Right lobe of liver (tissue), 6 donors: Measurements from ENCODE around the gene TEX13D. TPM values are rescaled to one million over a fixed set of nuclear protein-coding genes. Genes with fewer than 3 reads are reported as not detected.

Experiments used
- ATAC-seq, 4 donors: fragments of 200-7000 bp; cut with Tn5 transposase; one replicate each; pipeline ENCODE4 v1.9.1; 2020; ENCODE audit warnings: mild to moderate bottlenecking in 4 of 4, moderate library complexity in 4 of 4
- DNase-seq, 3 donors: peaks; one replicate each; pipeline ENCODE4 v3.0.0-alpha.2; 2020
- H3K27ac ChIP-seq, 3 donors: fragments of 200-600 bp; one replicate each; pipeline ENCODE4 v1.8.0; 2022
- H3K27me3 ChIP-seq, 2 donors: fragments of 200-600 bp; one replicate each; pipeline ENCODE4 v1.8.0; 2022
- H3K36me3 ChIP-seq, 4 donors: fragments of 200-600 bp; sonication (generic) in 1 of 4; one replicate each; pipeline versions ENCODE4 v1.5.1 to v1.8.0; 2017 to 2022; ENCODE audit warnings: control low read depth in 1 of 4
- H3K4me1 ChIP-seq, 4 donors: fragments of 200-600 bp; sonication (generic) in 1 of 4; one replicate each; pipeline versions ENCODE4 v1.5.1 to v1.8.0; 2017 to 2022; ENCODE audit warnings: control low read depth in 1 of 4
- H3K4me3 ChIP-seq, 3 donors: fragments of 200-600 bp; one replicate each; pipeline ENCODE4 v1.8.0; 2022
- H3K9me3 ChIP-seq, 4 donors: fragments of 200-600 bp; sonication (generic) in 1 of 4; one replicate each; pipeline versions ENCODE4 v1.5.1 to v1.8.0; 2017 to 2022; ENCODE audit warnings: control low read depth in 1 of 4
- POLR2A ChIP-seq: fragments of 450-650 bp; IDR thresholded peaks from one replicate; pipeline ENCODE4 v1.6.1; 2017; ENCODE audit warnings: antibody characterized with exemption, mild to moderate bottlenecking
- WGBS: methylation state at CpG from one replicate; pipeline ENCODE4 v1.1.6; 2018; ENCODE audit warnings: low coverage, low lambda C conversion rate; ENCODE audit not compliant: insufficient coverage; ENCODE audit errors: missing lambda C conversion rate; 5-methylcytosine and 5-hydroxymethylcytosine counted together
- intact Hi-C, 2 donors: fragments of 100-400 bp; cut with DNase I; formaldehyde crosslinking; loops; one replicate each; pipeline versions ENCODE4 v1.11.2 to v1.14.1; 2022
- total RNA-seq, 6 experiments: library from RNA; depleted of rRNA in 2 of 6; stranded (reverse); fragments of >200 nt in 2 of 6; fragmentation: NEBNext Ultra II Directional in 3 of 6; extraction: Animal tissue kit (Norgen Biotek cat#: 25700) in 3 of 6; gene quantifications; one replicate each; pipeline versions ENCODE4 v1.1.0 to v1.2.4, GENCODE V29; 2016 to 2023
- TF ChIP-seq, protein P1 (sequence below), 4 donors: fragments of 200-600 bp in 3 of 4; fragments of 450-650 bp in 1 of 4; IDR thresholded peaks; one replicate each; pipeline versions ENCODE4 v1.5.1 to v1.8.0; 2016 to 2022; ENCODE audit warnings: antibody characterized with exemption in 4 of 4, mild to moderate bottlenecking in 2 of 4
- donor health status: DM: no; HTN: yes; CAD: no.
- donor health status: DM: no; HTN: no; CAD: no.
- donor health status: DM: no; HTN: no; CAD: no.
- donor health status: DM: no; HTN: yes; CAD: no.
- donor health status: DM: no; HTN: yes; CAD: no.

TEX13D gene
- total RNA-seq, 6 experiments from 2014 or later, result not detected

DNA sequence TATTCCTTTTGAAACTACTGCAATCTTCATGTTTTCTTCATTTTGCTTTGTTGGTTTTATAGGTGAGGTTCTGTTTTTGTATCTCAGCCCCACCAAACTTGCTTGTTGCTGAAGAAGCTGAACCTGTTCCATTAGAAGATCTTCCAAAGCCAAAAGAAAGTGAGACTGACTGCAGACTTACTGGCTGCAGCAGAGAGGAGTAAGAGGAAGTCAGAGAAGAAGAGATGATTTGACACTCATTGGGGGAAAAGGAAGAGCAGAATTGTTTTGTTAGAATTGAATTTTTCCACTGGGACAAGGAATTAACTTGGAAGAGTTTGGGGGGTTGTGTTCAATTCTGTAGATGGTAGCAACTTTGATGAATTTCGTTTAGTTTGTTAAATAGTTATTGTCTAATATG, 3.1 kb downstream of the TEX13D start:
- no peak overlapping the region for H3K4me3 ChIP-seq
- no peak for TF ChIP-seq POLR2A
- TF ChIP-seq, protein P1, sequence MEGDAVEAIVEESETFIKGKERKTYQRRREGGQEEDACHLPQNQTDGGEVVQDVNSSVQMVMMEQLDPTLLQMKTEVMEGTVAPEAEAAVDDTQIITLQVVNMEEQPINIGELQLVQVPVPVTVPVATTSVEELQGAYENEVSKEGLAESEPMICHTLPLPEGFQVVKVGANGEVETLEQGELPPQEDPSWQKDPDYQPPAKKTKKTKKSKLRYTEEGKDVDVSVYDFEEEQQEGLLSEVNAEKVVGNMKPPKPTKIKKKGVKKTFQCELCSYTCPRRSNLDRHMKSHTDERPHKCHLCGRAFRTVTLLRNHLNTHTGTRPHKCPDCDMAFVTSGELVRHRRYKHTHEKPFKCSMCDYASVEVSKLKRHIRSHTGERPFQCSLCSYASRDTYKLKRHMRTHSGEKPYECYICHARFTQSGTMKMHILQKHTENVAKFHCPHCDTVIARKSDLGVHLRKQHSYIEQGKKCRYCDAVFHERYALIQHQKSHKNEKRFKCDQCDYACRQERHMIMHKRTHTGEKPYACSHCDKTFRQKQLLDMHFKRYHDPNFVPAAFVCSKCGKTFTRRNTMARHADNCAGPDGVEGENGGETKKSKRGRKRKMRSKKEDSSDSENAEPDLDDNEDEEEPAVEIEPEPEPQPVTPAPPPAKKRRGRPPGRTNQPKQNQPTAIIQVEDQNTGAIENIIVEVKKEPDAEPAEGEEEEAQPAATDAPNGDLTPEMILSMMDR (IDR thresholded peaks at IDR 0.05), result no peak
- no peaks in the 10 kb centered on the region for H3K27me3 ChIP-seq
- H3K27ac ChIP-seq, result no peak overlapping the region
- ATAC-seq, result no peak
- no peaks in the 10 kb centered on the region for H3K36me3 ChIP-seq
- WGBS, result 17% methylated on average over 1 of the region's 1 CpG
- no peak for DNase-seq
- intact Hi-C loops, result no loop called here
- no peaks in the 10 kb centered on the region for H3K4me1 ChIP-seq
- no peaks in the 10 kb centered on the region for H3K9me3 ChIP-seq

DNA sequence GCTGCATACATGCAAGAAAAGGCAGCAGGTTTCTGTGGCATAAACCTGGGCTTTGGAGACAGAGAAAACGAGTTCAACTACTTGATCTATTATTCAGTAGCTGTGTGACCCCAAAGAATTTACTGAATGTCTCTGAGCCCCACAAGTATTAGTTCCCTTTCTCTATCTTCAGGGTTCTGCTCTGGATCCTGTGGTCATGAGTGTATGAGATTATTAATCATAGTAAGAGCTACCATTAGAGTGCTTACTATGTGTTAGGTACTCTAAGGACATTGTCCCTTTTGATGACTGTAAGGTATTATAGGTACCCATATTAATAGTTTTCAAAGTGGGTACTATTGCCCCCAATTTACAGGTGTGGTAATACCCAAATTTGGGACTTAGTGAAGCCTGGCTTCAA, 5.5 kb downstream of the TEX13D start:
- no peak overlapping the region for H3K4me3 ChIP-seq
- 7% methylated on average over 1 of the region's 1 CpG for WGBS
- H3K27me3 ChIP-seq, result no peaks in the 10 kb centered on the region
- ATAC-seq (no peak), DNase-seq (no peak)
- no peaks in the 10 kb centered on the region for H3K36me3 ChIP-seq
- no peak overlapping the region for H3K27ac ChIP-seq
- intact Hi-C loops, result no loop called here
- H3K4me1 ChIP-seq, result no peaks in the 10 kb centered on the region
- no peaks in the 10 kb centered on the region for H3K9me3 ChIP-seq
- no peak for TF ChIP-seq POLR2A

DNA sequence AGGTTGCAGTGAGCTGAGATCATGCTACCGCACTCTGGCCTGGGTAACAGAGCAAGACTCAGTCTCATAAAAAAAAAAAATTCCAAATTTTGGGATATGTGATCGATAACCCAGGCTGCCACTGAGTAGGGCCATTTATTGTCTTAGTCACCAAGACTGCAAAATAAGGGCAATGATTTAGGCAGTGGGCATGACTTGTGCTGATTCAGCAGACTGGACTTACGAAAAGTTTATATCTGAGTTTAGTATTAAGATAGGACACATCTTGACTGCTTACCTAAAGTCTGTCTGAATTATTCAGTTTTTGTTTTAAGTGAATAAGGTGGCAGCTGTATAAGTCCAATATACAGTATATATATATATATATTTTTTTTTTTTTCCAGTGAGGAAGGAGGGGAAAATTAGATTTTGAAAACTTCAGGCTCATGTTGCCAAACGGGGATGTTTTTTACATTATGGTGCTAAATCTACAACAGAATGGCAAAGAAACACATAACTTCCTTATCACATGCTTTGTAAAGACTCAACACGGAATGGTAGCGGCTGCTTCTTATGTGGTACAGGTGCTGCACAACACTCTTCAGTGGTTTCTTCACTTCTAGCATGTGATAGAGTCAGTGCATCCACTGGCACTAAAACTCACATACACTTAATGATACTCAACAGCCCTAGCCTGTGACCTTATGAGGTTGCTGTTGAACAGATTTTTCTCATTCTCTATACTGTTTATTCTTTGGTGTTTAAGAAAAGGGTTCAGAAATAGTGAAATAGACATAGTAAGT, 6.5 kb downstream of the TEX13D start:
- no peak overlapping the region for H3K4me3 ChIP-seq
- H3K27me3 ChIP-seq, result no peaks in the 10 kb centered on the region
- DNase-seq (no peak), ATAC-seq (peak in 1 of 4 donors; percentile 23)
- no peaks in the 10 kb centered on the region for H3K4me1 ChIP-seq
- 62% methylated on average over 6 of the region's 6 CpGs for WGBS
- H3K27ac ChIP-seq, result no peak overlapping the region
- intact Hi-C loops, result no loop called here
- TF ChIP-seq POLR2A, result no peak
- TF ChIP-seq, protein P1 (IDR thresholded peaks at IDR 0.05), result no peak
- H3K9me3 ChIP-seq, result no peaks in the 10 kb centered on the region
- no peaks in the 10 kb centered on the region for H3K36me3 ChIP-seq

DNA sequence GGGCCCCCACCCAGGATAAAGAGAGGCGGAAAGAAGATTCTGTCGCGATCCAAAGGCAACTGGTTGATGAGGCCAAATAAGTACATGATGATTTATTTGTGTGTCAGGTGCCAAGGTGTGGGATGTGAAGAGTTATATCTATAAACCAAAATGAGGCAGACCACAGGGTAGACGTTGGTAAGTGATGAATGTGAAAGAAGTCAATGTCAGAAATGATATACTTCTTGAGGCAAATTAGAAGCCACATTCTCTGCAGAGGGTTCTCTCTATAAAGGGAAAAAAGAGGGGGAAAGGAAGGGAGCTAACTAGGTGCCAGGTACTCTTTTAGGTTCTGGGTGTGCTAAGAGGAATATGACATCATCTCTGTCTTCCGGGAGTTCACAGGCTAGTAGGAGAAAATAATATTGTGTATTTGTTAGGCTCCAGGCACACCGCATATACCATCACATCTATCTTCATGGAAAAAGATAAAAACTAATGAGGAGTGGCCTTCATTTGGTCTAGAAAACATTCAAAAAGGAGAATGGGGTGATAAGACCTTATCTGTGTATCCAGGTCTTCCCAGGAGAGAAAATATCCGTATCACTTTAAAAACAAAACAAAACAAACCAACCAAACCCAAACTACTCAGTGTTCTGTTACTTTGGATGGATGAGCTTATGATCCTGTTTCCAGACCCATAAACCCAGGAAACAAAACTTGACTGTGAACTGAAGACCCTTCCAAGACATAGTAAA, 9.1 kb downstream of the TEX13D start:
- intact Hi-C loops, result no loop called here
- DNase-seq, result no peak
- 39% methylated on average over 7 of the region's 7 CpGs for WGBS
- Histone ChIP-seq H3K27ac (no peak overlapping the region), H3K9me3 (no peaks in the 10 kb centered on the region), H3K36me3 (no peaks in the 10 kb centered on the region), H3K4me1 (no peaks in the 10 kb centered on the region), H3K4me3 (no peak overlapping the region), H3K27me3 (no peaks in the 10 kb centered on the region)
- TF ChIP-seq, protein P1 (IDR thresholded peaks at IDR 0.05), result no peak
- TF ChIP-seq POLR2A, result no peak
- ATAC-seq, result no peak
